Stimulated activated naive CD4-positive, alpha-beta T cell (primary cell): Measurements from ENCODE around the gene GMCL2.
"Not testable (repeated sequence)": the region's sequence is repeated elsewhere in the genome, so short reads cannot be mapped to it uniquely, and the experiment has no call there.

ENCODE experiments used
- DNase-seq, 6 experiments: peaks; one replicate each; lab custom pipeline; 2025; lab: John Stamatoyannopoulos, UW

The GMCL2 gene

DNA sequence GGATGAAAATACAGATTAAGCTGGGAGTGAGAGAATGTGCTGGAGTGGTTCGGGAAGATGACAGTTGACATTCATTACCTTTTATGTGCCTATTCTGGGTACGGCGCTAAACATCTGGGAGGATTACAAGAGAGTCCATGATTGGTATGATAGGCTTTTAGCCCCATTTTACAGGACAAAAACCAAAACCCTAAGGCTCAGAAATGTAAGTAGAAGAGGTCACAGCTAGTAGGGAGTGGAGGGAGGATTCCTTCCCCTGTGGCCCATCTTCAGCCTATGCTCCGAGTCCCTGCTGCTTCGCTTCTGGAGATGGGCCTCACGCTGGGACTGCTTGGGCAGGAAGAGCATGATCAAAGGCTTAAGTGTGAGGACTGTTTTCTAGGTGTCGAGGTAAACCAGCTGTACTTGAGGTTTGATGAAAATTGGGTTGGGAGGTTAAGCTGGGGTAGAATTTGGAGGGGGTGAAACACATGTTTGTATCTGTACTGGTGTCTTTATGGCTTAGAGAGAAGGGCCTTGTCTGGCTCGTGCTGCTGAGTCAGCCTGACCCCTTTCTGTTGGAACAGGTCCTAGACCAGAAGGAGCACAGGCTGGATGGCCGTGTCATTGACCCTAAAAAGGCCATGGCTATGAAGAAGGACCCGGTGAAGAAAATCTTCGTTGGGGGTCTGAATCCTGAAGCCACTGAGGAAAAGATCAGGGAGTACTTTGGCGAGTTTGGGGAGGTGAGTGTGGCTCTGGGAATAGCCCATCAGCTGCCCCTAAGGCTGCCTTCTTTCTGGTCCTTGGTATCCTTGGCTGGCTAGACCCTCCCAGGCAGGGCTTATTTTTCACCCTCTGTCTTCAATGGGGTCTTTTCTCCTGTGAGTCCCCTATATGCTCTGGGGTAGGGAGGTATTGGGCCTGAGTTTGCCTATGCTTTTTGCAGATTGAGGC lies 19.3 kb upstream of the GMCL2 start:
- peak in 2 of 6 experiments; percentile 11 to 22 for DNase-seq

DNA sequence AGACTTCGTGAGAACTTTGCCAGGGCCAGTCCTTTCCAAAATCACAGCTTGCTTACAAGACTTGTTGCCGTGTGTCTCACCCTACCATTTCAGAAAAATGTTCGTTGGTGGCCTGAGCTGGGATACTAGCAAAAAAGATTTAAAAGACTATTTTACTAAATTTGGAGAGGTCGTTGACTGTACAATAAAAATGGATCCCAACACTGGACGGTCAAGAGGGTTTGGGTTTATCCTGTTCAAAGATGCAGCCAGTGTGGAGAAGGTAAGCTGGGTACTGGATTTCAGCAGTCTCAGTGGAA lies 18.5 kb upstream of the GMCL2 start:
- DNase-seq, result no peak

DNA sequence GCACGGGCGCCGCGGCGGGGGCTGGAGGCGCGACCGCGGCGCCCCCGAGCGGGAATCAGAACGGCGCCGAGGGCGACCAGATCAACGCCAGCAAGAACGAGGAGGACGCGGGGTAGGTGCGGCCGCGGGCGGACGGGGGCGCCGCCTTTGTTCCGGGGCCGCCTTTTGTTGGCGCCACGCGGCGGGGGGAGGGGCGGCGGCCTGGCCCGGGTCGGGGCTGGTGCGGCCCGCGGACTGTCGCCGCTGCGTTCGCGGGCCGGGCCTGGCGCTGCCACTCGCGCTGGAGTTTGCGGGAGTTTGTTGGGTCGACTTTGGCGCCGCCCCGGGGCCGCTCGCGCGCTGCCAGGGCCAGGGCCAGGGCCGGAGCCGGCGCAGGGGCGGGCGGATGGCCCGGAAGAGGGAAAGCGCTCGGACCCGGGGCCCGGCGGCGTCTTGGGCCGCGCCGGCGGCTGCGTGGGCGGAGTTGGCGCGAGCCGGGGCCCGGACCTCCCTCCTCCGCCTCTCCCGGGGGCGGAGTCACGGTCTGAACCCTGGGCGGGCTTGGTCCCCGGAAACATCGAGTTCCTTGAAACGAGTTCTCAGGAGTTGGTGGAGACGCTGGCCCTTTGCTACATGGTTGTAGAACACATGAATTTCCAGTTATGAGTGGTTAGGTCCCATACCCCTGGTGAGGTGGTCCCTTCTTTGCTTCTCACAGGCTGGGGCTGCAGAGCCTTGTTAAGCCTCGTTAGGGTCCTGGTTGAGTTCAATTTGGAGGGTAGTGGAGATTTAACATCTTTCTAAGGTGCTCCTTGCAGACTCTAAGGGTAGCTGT lies 18.0 kb upstream of the GMCL2 start:
- peak; percentile 23 to 72 (median 61) for DNase-seq

DNA sequence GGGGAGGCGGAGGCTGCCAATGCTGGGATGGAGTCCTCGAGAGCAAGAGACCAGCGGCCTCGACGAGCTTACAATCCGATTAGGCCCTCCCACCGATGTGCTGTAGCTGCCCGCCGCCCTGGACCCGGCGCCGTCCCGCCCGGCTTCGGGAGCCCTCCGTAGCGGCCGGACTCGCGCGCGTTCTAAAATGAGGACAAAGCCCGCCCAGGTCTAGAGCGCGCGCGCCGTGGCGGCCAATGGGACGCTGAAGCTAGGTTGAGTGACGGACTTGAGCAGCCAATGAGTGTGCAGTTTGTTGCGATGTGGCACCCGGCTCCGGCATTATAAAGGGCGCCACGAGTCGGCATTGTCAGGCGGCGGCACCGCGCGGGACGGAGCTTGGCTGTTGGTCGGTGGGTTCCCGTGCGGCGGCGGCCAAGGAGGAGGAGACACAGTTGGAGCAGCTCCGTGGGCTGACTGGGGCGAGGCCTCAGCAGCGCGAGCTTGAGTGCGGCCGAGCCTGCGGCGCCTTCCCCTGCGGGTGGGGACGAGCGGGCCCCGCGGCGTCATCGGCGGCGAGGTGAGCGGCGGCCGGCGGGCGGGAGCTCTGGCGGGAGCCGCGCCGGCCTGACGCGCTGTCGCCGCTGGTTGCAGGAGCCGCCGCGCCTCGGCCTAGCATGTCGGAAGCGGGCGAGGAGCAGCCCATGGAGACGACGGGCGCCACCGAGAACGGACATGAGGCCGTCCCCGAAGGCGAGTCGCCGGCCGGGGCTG lies 17.2 kb upstream of the GMCL2 start, which contains the start of gene HNRNPAB:
Gene HNRNPAB (plus strand): TSS at position 352 of the 753 bp plus-strand sequence. CDS start 305 bp downstream, at position 657.
- DNase-seq, result peak; percentile 90 to 97 (median 95)

DNA sequence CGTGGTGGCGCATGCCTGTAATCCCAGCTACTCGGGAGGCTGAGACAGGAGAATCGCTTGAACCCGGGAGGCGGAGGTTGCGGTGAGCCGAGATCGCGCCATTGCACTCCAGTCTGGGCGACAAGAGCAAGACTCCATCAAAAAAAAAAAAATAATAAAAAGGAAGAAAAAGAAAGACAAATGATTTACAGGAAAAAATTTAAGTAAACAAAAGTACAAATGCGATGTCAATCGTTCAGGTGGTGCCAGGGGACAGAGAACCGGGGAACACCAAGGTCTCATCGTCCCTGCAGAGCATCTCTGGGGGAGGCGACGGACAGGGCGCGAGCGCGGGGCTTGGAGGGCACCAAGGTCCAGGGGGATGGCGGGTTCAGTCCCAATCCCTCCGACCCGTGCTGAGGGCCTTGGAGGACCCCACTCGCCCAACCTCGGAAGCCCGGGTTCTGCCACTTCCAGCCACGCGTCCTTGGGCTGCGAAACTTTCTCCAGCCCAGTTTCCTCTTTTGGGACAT lies 16.6 kb upstream of the GMCL2 start:
- no peak for DNase-seq

DNA sequence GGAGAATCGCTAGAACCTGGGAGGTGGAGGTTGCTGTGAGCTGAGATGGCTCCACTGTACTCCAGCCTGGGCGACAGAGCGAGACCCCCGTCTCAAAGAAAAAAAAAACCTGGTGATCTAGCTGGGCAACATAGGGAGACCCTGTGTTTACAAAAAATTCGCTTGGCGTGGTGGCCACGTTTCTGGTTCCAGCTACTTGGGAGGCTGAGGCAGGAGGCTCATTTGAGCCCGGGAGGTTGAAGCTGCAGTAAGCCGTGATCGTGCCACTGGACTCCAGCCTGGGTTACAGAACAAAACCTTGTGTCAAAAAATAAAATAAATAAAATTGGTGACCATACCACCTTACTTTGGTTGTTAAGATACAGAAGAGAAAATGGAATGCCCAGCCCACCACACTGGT lies 15.4 kb upstream of the GMCL2 start:
- no peak for DNase-seq

DNA sequence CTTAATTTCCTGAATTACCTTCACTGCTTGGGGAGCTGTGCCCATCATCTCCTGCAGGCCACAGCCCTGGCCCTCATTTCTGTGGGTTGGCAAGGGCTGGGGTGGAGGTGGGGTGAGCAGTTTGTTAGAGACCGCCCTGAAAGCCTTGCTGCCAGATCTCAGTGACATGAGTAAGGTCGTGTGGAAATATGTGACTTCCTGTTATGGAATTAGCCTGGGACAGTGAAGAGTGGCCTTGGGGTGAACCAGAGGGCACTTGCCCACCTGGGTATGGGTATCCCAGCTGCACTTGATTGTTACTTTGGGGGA lies 14.7 kb upstream of the GMCL2 start:
- no peak for DNase-seq

DNA sequence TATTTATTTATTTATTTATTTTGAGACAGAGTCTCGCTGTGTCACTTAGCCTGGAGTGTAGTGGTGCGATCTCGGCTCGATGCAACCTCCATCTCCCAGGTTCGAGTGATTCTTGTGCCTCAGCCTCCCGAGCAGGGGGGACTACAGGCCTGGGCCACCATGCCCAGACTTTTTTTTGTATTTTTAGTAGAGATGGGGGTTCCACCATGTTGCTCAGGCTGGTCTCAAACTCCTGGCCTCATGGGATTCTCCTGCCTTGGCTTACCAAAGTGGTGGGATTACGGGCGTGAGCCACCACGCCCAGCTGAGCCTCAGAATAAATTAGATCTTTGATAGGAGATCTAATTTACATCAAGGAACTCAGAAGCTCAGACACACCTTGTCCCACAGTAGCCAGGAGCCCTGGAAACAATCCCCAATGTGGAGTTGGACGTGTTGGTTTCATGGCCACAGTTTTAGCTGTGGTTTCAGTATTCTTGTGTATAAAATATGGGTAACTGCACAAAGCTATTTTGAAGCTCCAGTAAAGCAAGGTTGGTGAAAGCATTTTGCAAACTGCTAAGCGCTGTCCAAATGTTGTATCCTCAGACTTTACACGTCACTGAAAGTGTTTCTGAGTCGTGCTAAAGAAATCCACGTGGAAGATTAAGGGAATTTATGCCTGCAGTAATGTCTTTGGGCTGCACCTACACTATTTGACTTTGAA lies 14.2 kb upstream of the GMCL2 start:
- DNase-seq, result no peak

DNA sequence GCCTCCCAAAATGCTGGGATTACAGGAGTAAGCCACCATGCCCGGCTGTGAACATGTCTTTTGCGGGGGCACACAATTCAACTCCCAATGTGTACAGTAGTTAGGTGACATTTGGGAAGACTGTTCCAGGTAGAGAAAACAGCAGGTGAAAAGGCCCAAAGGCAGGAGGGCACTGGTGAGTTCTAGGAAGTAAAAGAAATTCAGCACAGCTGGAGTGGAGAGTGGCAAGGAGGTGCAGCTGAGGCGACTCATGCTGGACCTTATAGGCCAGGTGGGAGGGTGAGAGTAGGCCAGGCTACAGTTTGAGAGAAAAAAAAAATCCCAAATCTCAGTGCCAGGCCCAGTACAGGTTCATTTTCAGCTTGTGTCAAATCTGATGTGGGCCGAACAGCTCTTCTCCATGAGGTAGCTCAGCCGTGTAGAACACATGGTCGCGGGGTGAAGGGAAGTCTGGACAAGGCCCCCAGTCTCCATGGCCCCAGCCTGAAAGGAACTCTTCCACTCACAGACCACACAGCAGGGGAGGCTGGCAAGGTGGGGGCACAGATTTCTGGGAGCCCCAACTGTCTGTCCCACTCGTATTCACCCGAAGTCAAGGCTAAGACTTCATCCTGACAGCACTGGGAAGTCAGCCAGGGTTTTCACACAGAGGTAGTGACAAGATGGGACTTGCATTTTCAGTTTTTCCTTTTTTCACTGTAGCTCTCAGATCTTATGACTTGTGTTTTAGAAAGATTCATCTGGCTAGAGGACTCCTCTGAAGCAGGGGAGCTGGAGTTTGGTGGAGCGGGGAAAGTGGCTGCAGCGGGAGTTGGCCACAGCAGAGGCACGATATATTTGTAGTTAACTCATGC lies 12.6 kb upstream of the GMCL2 start:
- no peak for DNase-seq

DNA sequence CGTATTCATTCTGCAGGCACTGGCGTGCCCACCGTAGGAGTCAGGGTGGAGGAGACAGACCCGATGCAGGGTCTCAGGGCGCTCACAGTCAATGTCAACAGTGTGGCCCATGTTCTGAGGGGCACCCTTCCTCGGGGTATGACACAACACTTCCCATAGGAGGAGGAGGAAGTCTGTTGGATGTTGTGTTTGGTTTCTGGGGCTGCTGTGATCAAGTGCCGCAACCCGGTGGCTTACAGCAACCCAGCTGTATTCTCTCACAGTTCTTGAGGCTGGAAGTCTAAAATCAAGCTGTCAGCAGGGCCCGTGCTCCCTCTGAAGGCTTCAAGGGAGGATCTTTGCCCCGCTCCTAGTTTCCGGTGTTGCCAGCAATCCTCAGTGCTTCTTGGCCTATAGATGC lies 11.5 kb upstream of the GMCL2 start:
- no peak for DNase-seq

DNA sequence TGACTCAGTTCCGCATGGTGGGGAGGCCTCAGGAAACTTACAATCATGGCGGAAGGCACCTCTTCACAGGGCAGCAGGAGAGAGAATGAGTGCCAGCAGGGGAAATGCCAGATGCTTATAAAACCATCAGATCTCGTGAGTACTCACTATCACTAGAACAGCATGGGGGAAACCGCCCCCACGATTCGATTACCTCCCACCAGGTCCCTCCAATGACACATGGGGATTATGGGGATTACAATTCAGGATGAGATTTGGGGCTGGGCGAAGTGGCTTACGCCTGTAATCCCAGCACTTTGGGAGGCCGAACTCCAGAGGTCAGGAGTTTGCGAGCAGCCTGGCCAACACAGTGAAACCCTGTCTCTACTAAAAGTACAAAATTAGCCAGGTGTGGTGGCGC lies 11.0 kb upstream of the GMCL2 start:
- DNase-seq, result not testable (repeated sequence)

DNA sequence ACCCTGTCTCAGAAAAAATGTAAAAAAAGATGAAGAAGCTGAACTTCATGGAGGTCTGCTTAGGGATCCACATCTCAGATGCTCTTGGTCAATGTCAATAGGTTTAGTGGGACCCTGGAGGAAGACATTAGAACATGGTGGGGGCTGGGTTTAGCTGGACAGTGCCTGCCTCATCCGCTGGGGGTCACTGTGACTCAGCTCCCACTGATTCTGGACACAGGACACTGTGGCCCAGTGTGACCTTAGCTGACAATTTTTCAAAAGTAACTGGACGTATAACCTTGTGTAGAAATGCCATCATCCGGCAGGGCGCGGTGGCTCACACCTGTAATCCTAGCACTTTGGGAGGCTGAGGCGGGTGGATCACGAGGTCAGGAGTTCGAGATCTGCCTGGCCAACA lies 9.8 kb upstream of the GMCL2 start:
- no peak for DNase-seq

DNA sequence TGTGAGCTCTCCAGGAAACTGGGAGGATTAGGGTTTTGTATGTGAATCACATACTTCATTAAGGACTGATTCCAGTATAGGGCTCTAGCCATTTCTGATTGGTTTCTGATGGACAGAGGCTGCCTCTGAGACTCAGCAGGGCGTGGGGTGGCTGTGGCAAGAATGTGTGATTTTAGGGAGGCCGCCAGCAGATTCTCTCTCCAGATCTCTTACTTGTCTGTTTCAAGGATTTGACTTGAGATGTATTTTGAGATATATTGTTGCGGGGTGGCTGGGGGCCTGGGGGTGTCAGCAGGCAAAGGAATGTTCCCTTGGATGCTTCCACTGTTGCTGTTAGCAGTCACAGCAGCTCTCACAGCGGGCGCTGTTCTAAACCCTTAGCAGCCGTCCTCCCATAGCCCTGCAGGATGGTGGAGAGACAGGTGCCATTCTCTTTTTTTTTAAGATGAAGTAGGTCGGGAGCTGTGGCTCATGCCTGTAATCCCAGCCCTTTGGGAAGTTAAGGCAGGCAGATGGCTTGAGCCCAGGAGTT lies 9.2 kb upstream of the GMCL2 start:
- DNase-seq, result no peak

DNA sequence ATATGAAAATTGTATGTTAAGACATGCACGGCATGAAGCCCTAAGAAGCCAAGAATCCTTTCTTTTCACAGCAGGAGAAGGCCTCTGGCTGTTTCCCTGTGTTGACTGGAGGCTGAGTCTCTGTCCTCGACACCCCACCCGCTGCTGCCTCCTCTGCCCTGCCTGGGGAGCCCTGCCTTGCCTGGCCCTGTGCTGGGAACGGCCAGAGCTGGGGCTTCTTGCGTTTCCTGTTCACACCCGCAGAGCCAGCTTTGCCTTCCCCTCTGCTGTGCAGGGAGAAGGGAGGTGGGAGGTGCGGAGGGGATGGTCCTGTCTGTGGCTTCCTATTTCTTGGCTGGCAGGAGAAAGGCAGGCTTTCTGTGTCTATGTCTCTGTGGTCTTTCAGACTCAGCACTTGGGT lies 6.9 kb upstream of the GMCL2 start:
- no peak for DNase-seq

DNA sequence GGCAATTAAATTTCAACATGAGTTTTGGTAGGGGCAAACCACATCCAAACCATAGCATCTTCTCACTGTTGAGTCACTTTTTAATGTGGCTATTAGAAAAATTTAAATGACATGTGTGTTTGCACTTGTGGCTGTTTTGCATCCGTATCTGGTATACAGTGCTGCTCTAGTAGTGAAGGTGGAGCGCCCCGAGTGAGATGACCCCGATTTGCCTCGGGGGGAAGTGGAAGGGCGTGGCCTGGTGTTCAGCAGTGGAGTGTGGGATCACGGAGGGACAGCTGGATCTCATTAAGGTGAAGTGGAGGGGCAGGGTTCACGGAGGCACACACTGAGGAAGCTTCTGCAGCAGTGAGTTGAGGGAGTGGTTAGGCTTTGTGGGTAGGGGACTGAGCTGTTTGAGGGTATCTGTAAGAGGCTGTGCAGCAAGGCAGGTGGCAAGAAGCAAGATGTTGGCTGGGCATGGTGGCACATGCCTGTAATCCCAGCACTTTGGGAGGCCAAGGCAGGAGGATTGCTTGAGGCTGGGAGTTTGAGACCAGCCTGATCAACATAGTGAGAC lies 6.2 kb upstream of the GMCL2 start:
- DNase-seq, result no peak

DNA sequence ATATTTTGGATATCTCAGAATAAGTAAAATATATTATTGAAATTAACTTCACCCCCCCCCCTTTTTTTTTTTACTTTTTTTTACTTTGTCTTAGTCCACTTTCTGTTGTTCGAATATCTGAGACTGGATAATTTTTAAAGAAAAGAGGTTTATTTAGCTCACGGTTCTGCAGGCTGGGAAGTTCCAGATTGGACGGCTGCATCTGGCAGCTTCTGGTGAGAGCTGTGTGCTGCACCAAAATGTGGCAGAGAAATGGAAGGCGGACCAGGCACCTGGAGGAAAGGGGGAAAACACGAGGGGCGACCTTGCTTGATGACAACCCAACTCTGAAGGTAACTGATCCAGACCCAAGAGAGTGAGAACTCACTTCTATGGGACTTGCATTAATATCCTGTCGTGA lies 5.6 kb upstream of the GMCL2 start:
- no peak for DNase-seq

DNA sequence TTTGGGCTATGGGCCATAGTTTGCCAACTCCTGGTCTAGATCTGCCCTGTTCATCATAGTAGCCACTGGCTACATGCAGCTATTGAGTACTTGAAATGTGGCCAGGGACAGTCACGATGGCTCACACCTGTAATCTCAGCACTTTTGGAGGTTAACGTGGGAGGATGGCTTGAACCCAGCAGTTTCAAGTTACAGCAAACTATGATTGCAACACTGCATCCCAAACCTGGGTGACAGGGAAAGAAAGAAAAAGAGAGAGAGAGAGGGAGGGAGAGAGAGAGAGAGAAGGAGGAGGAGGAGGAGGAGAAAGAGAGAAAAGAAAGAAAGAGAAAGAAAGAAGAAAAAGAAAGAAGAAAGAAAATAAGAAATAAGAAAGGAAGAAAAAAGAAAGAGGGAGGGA lies 5.1 kb upstream of the GMCL2 start:
- no peak for DNase-seq

DNA sequence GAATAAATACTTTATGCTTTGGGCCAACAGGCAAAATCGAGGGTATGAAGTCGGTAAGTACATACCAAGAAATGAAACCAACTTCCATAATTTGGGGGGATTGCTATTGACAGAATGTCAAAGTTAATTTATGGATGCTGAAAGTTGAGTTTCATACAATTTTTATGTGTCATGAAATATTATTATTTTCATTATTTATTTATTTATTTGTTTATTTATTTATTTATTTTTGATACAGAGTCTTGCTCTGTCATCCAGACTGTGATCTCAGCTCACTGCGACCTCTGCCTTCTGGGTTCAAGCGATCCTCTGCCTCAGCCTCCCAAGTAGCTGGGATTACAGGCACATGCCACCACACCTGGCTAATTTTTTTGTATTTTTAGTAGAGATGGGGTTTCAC lies 4.5 kb upstream of the GMCL2 start:
- DNase-seq, result no peak

DNA sequence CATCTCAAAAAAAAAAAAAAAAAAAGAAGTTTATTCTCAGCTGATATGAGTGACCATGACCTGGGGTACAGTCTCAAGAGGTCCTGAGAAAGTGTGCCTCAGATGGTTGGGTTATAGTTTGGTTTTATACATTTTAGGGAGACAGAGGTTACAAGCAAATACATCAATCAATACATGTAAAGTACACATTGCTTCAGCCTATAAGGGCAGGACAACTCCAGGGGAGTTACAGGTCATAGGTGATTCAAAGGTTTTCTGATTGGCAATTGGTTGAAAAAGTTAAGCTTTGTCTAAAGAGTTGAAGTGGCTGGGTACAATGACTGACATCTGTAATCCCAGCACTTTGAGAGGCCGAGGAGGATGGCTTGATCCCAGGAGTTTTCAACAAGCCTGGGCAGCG lies 2.3 kb upstream of the GMCL2 start:
- DNase-seq, result no peak

DNA sequence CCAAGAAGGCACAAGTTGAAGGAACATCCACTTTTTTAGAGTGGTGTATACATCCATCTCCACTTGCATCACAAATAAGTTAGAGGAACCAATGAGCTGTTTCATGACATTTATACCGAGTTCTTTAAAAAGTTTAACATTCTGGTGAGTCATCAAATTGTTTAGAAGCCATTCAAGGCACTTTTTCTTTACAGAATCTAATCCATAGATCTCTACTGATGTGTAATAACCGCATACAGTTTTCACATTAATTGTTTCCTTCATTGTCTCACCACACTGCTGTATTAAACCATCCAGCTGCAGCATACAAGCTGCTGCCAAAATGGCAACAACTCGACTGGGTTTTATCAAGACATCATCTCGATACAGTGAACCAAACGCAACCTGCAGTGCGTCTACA lies 744 bp downstream of the GMCL2 start:
- no peak for DNase-seq
